ENCODE results near the gene TEC.
A peak's percentile ranks its signal among the peaks of the same experiment; 100 is the strongest.

TEC gene

GRCh38 chr4:48162162-48162561 lies 107.5 kb downstream of the TEC start:
- no peak overlapping the region for H3K4me3 ChIP-seq (ENCODE audit: control insufficient read depth, low read depth, low read length)
- TF ChIP-seq, protein P1, sequence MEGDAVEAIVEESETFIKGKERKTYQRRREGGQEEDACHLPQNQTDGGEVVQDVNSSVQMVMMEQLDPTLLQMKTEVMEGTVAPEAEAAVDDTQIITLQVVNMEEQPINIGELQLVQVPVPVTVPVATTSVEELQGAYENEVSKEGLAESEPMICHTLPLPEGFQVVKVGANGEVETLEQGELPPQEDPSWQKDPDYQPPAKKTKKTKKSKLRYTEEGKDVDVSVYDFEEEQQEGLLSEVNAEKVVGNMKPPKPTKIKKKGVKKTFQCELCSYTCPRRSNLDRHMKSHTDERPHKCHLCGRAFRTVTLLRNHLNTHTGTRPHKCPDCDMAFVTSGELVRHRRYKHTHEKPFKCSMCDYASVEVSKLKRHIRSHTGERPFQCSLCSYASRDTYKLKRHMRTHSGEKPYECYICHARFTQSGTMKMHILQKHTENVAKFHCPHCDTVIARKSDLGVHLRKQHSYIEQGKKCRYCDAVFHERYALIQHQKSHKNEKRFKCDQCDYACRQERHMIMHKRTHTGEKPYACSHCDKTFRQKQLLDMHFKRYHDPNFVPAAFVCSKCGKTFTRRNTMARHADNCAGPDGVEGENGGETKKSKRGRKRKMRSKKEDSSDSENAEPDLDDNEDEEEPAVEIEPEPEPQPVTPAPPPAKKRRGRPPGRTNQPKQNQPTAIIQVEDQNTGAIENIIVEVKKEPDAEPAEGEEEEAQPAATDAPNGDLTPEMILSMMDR (conservative IDR thresholded peaks at IDR 0.05; ENCODE audit: control insufficient read depth, insufficient read depth, low read depth, low read length): no peak
- DNase-seq (ENCODE audit: low read depth): peak; percentile 33

DNA sequence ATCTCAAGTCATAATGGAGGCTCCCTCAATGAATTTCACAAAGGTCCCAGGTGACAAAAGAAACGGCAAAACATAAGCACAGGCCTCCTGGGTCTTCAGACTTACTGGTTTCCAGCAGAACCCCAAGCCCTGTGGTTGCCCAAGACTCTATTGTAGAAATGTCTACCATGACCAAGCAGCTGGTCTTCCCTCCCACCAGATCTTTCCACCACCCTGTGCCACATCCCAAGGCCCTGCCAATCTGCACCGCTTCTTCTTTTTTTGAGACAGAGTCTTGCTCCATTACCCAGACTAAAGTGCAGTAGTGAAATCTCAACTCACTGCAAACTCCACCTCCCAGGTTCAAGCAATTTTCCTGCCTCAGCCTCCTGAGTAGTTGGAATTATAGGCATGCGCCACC lies 112.4 kb downstream of the TEC start:
- DNase-seq (ENCODE audit: low read depth): no peak
- H3K4me3 ChIP-seq (ENCODE audit: control insufficient read depth, low read depth, low read length): no peak overlapping the region
- TF ChIP-seq, protein P1 (conservative IDR thresholded peaks at IDR 0.05; ENCODE audit: control insufficient read depth, insufficient read depth, low read depth, low read length): no peak

GRCh38 chr4:48156423-48156822 lies 113.2 kb downstream of the TEC start:
- no peak overlapping the region for H3K4me3 ChIP-seq (ENCODE audit: control insufficient read depth, low read depth, low read length)
- TF ChIP-seq, protein P1 (conservative IDR thresholded peaks at IDR 0.05; ENCODE audit: control insufficient read depth, insufficient read depth, low read depth, low read length): no peak
- DNase-seq (ENCODE audit: low read depth): no peak

- H3K4me3 ChIP-seq (ENCODE audit: control insufficient read depth, low read depth, low read length): no peak overlapping the region
- DNase-seq (ENCODE audit: low read depth): no peak
- TF ChIP-seq, protein P1 (conservative IDR thresholded peaks at IDR 0.05; ENCODE audit: control insufficient read depth, insufficient read depth, low read depth, low read length): no peak
These were observed 115.7 kb downstream of the TEC start for GRCh38 chr4:48153791-48154550.

GRCh38 chr4:48152259-48152658 lies 117.4 kb downstream of the TEC start:
- TF ChIP-seq, protein P1 (conservative IDR thresholded peaks at IDR 0.05; ENCODE audit: control insufficient read depth, insufficient read depth, low read depth, low read length): no peak

GRCh38 chr4:48149827-48150370 lies 119.7 kb downstream of the TEC start:
- H3K4me3 ChIP-seq (ENCODE audit: control insufficient read depth, low read depth, low read length): no peak overlapping the region
- TF ChIP-seq, protein P1 (conservative IDR thresholded peaks at IDR 0.05; ENCODE audit: control insufficient read depth, insufficient read depth, low read depth, low read length): no peak
- DNase-seq (ENCODE audit: low read depth): no peak

More at GRCh38 chr4:48152259-48152658, 117.4 kb downstream of the TEC start:
- H3K4me3 ChIP-seq (ENCODE audit: control insufficient read depth, low read depth, low read length): no peak overlapping the region
- DNase-seq (ENCODE audit: low read depth): no peak

All from fibroblast of mammary gland (primary cell).